HepG2 (cell line): ENCODE results near the gene CNOT8. TPM values are rescaled to one million over a fixed set of nuclear protein-coding genes. Genes with fewer than 3 reads are reported as not detected.

ENCODE experiments used
- E2F1 ChIP-seq: sonication (generic); formaldehyde crosslinking; IDR thresholded peaks from 2 replicates; pipeline ENCODE4 v1.5.0; 2020; ENCODE audit warnings: missing genetic modification reagents
- GABPB1 ChIP-seq: IDR thresholded peaks from 2 replicates; pipeline ENCODE4 v1.6.1; 2016; ENCODE audit warnings: mild to moderate bottlenecking, missing genetic modification reagents, moderate library complexity, missing compliant biosample characterization
- HIVEP1 ChIP-seq: sonication (generic); formaldehyde crosslinking; IDR thresholded peaks from 2 replicates; pipeline ENCODE4 v1.4.0; 2020; ENCODE audit warnings: mild to moderate bottlenecking, missing genetic modification reagents
- JARID2 ChIP-seq: sonication (generic); formaldehyde crosslinking; IDR thresholded peaks from 2 replicates; pipeline ENCODE4 v1.8.1; 2023; ENCODE audit warnings: missing genetic modification reagents, inconsistent platforms; ENCODE audit not compliant: insufficient replicate concordance
- JUND ChIP-seq: sonication (generic); formaldehyde crosslinking; IDR thresholded peaks from 2 replicates; pipeline ENCODE4 v1.8.0; 2022; ENCODE audit warnings: mild to moderate bottlenecking, missing genetic modification reagents
- KAT7 ChIP-seq: IDR thresholded peaks from 2 replicates; pipeline ENCODE4 v1.6.1; 2018; ENCODE audit warnings: borderline replicate concordance, missing compliant biosample characterization
- MYPOP ChIP-seq: sonication (generic); formaldehyde crosslinking; IDR thresholded peaks from 2 replicates; pipeline ENCODE4 v1.8.1; 2023; ENCODE audit warnings: mild to moderate bottlenecking, moderate library complexity, missing genetic modification reagents
- NONO ChIP-seq, 2 experiments: fragments of 450-650 bp in 1 of 2; sonication (generic) in 1 of 2; formaldehyde crosslinking in 1 of 2; IDR thresholded peaks in 1 of 2; conservative IDR thresholded peaks in 1 of 2; 2 replicates each; pipeline versions ENCODE4 v1.6.1 to v1.8.0; 2017 to 2022; ENCODE audit warnings: mild to moderate bottlenecking in 1 of 2, missing genetic modification reagents in 1 of 2, moderate library complexity in 1 of 2
- PRDM10 ChIP-seq: sonication (generic); formaldehyde crosslinking; IDR thresholded peaks from 2 replicates; pipeline ENCODE4 v1.4.0; 2020; ENCODE audit warnings: low read depth, missing genetic modification reagents
- RXRA ChIP-seq: sonication (generic); formaldehyde crosslinking; IDR thresholded peaks from 2 replicates; pipeline ENCODE4 v1.5.1; 2020; ENCODE audit warnings: missing genetic modification reagents
- SMARCC2 ChIP-seq: fragments of 450-650 bp; IDR thresholded peaks from 2 replicates; pipeline ENCODE4 v1.6.1; 2017; ENCODE audit warnings: antibody characterized with exemption, mild to moderate bottlenecking
- SNAPC5 ChIP-seq: sonication (generic); formaldehyde crosslinking; IDR thresholded peaks from 2 replicates; pipeline ENCODE4 v1.8.1; 2023; ENCODE audit warnings: mild to moderate bottlenecking, missing genetic modification reagents, borderline replicate concordance
- SP1 ChIP-seq, 2 experiments: fragments of 450-650 bp in 1 of 2; sonication (generic) in 1 of 2; formaldehyde crosslinking in 1 of 2; IDR thresholded peaks; 2 replicates each; pipeline versions ENCODE4 v1.4.0 to v1.6.1; 2016 to 2020; ENCODE audit warnings: missing genetic modification reagents in 1 of 2
- THAP11 ChIP-seq: IDR thresholded peaks from 2 replicates; pipeline ENCODE4 v1.6.1; 2016; ENCODE audit warnings: missing biosample characterization, missing genetic modification reagents
- ZBTB21 ChIP-seq: sonication (generic); formaldehyde crosslinking; IDR thresholded peaks from 2 replicates; pipeline ENCODE4 v1.4.0; 2020; ENCODE audit warnings: missing genetic modification reagents
- ZC3H13 ChIP-seq: sonication (generic); formaldehyde crosslinking; IDR thresholded peaks from 2 replicates; pipeline ENCODE4 v1.8.1; 2023; ENCODE audit warnings: mild to moderate bottlenecking, missing genetic modification reagents, moderate library complexity
- ZFP82 ChIP-seq: sonication (generic); formaldehyde crosslinking; IDR thresholded peaks from 2 replicates; pipeline ENCODE4 v1.5.1; 2020; ENCODE audit warnings: mild to moderate bottlenecking, missing genetic modification reagents, borderline replicate concordance
- ZMYM4 ChIP-seq: sonication (generic); formaldehyde crosslinking; IDR thresholded peaks from 2 replicates; pipeline ENCODE4 v1.8.1; 2023; ENCODE audit warnings: mild to moderate bottlenecking, missing genetic modification reagents
- ZNF30 ChIP-seq: sonication (generic); formaldehyde crosslinking; IDR thresholded peaks from 2 replicates; pipeline ENCODE4 v1.5.0; 2020; ENCODE audit warnings: mild to moderate bottlenecking, missing genetic modification reagents
- ZNF354B ChIP-seq: sonication (generic); formaldehyde crosslinking; IDR thresholded peaks from 2 replicates; pipeline ENCODE4 v1.8.0; 2022; ENCODE audit warnings: mild to moderate bottlenecking, missing genetic modification reagents
- ZNF740 ChIP-seq: sonication (generic); formaldehyde crosslinking; IDR thresholded peaks from 2 replicates; pipeline ENCODE4 v1.4.0; 2020; ENCODE audit warnings: missing genetic modification reagents
- ZNF766 ChIP-seq: sonication (generic); formaldehyde crosslinking; IDR thresholded peaks from 2 replicates; pipeline ENCODE4 v1.5.0; 2020; ENCODE audit warnings: missing genetic modification reagents, borderline replicate concordance
- polyA plus RNA-seq, 8 experiments: library from polyadenylated mRNA; depleted of rRNA in 3 of 8; stranded (reverse) in 7 of 8; unstranded in 1 of 8; fragments of >200 nt; fragmentation: Illumina TruSeq in 4 of 8; extraction: Trizol in 4 of 8; gene quantifications; 2 replicates each; pipeline versions ENCODE4 v1.2.1 to v1.2.3, GENCODE V29; 2011 to 2016; ENCODE audit warnings: low read depth in 4 of 8, missing spikeins in 1 of 8, mixed read lengths in 1 of 8; ENCODE audit not compliant: insufficient read depth in 1 of 8
- total RNA-seq, 5 experiments: library from RNA; depleted of rRNA; stranded (reverse); fragments of >200 nt; fragmentation: Illumina TruSeq; extraction: Trizol; gene quantifications; 2 replicates each; pipeline ENCODE4 v1.2.3, GENCODE V29; 2016; ENCODE audit warnings: low read depth in 1 of 5

CNOT8 gene
- total and polyA plus RNA-seq, 2 of the 13 experiments (the other 11 are each of a cell fraction or from before 2014, with no cell fraction given), result 37.1 to 74.9 TPM

GRCh38 chr5:154858297-154858971 is at the start of gene CNOT8 (continued):
- TF ChIP-seq ZMYM4 (0 out of 2 replicates have a peak, but pooled peaks have one; percentile 65), PRDM10 (CRISPR knock-in tag) (0 out of 2 replicates have a peak, but pooled peaks have one; percentile 17), JARID2 (CRISPR knock-in tag) (peak; percentile 58), JUND (CRISPR knock-in tag) (0 out of 2 replicates have a peak, but pooled peaks have one; percentile 11), ZNF740 (peak; percentile 85; the same call in 1 of the 2 replicates), E2F1 (peak; percentile 46; the same call in 1 of the 2 replicates), MYPOP (peak; percentile 49; the same call in 1 of the 2 replicates), SMARCC2 (no peak), ZBTB21 (CRISPR knock-in tag) (no peak; the same call in 1 of the 2 replicates), ZNF766 (0 out of 2 replicates have a peak, but pooled peaks have one; percentile 34), SP1 (IDR thresholded peaks at IDR 0.05) (no peak), SP1 (CRISPR knock-in tag; IDR thresholded peaks at IDR 0.05) (peak; percentile 83), ZNF30 (CRISPR knock-in tag) (no peak), ZC3H13 (CRISPR knock-in tag) (peak; percentile 87; the same call in 1 of the 2 replicates), HIVEP1 (0 out of 2 replicates have a peak, but pooled peaks have one; percentile 22), GABPB1 (peak; percentile 93), NONO (IDR thresholded peaks at IDR 0.05) (no peak), NONO (CRISPR knock-in tag; conservative IDR thresholded peaks at IDR 0.05) (peak; percentile 91), RXRA (CRISPR knock-in tag) (peak; percentile 48; the same call in 1 of the 2 replicates), KAT7 (CRISPR knock-in tag) (peak; percentile 39; the same call in 1 of the 2 replicates), ZNF354B (CRISPR knock-in tag) (no peak), SNAPC5 (CRISPR knock-in tag) (no peak), ZFP82 (0 out of 2 replicates have a peak, but pooled peaks have one; percentile 79), THAP11 (CRISPR knock-in tag) (peak; percentile 84)
- TF ChIP-seq, all 625 proteins: peak for 253
